Measurements from ENCODE around the gene LRMDA.

Gene LRMDA

GRCh38 chr10:75492173-75492925 lies 60.9 kb downstream of the LRMDA start:
- no peaks in the 10 kb centered on the region for H3K9me3 ChIP-seq (ENCODE audit: control insufficient read depth, insufficient read depth, low read length)
- no CpG with 5 or more reads among the region's 3 CpGs for WGBS (ENCODE audit: insufficient coverage, insufficient read length)
- 0 out of 2 replicates have a peak, but pooled peaks cover 1% of the 10 kb centered on the region for H3K27me3 ChIP-seq (ENCODE audit: control insufficient read depth, insufficient read depth, low read length)
- no peak for DNase-seq (ENCODE audit: low read depth, low spot score)
- no peak overlapping the region for H3K4me3 ChIP-seq (ENCODE audit: low read length)
- H3K36me3 ChIP-seq (ENCODE audit: control insufficient read depth, insufficient read depth, low read length) = no peaks in the 10 kb centered on the region
- no peaks in the 10 kb centered on the region for H3K4me1 ChIP-seq (ENCODE audit: control insufficient read depth, insufficient read depth, low read length)
- H3K27ac ChIP-seq (ENCODE audit: low read length) = no peak overlapping the region

- Histone ChIP-seq H3K4me3 (ENCODE audit: low read length) (no peak overlapping the region), H3K27ac (ENCODE audit: low read length) (no peak overlapping the region), H3K9me3 (ENCODE audit: control insufficient read depth, insufficient read depth, low read length) (no peaks in the 10 kb centered on the region), H3K27me3 (ENCODE audit: control insufficient read depth, insufficient read depth, low read length) (0 out of 2 replicates have a peak, but pooled peaks cover 1% of the 10 kb centered on the region), H3K36me3 (ENCODE audit: control insufficient read depth, insufficient read depth, low read length) (no peaks in the 10 kb centered on the region), H3K4me1 (ENCODE audit: control insufficient read depth, insufficient read depth, low read length) (no peaks in the 10 kb centered on the region)
- WGBS (ENCODE audit: insufficient coverage, insufficient read length) = no CpG with 5 or more reads among the region's 3 CpGs
- DNase-seq (ENCODE audit: low read depth, low spot score) = no peak
These were observed 62.0 kb downstream of the LRMDA start for GRCh38 chr10:75493464-75493863.

DNA sequence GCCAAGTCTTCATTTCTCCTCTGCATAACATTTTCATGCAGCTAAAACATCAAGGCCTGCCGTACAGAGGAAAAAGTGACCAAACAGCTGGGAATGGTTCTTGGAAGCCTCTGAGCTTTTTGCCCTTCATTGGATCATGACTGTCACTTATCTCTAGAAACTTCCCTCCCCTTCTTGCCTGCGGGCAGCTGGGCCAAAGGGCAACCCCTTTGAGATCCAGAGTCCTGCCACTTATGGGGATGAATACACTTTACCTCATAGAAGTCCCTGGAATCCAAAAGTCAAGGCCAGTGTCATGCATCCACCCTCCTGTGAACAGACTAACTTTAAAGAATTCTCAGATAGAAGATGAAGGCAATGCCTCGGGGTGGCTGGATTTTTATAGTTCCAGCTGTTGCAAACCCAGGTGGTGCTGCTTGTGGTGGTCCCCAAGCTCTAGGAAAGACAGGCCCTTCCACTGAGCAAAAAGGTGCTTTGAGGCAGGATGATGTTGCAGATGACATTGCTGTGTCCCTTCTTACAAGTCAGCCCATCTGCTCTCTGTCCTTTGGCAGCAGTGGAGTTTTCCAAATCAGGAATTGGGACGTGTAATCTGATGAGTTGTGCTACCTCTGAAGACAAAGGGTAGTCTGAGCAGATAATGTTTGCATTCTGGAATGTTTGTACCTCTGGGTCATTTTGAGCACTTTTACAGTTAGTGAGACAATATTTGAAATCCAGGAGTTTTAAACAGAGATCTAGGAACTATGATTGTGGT lies 64.2 kb downstream of the LRMDA start:
- H3K27me3 ChIP-seq (ENCODE audit: control insufficient read depth, insufficient read depth, low read length) = 0 out of 2 replicates have a peak, but pooled peaks cover 1% of the 10 kb centered on the region
- H3K27ac ChIP-seq (ENCODE audit: low read length) = no peak overlapping the region
- no CpG with 5 or more reads among the region's 4 CpGs for WGBS (ENCODE audit: insufficient coverage, insufficient read length)
- no peaks in the 10 kb centered on the region for H3K4me1 ChIP-seq (ENCODE audit: control insufficient read depth, insufficient read depth, low read length)
- H3K4me3 ChIP-seq (ENCODE audit: low read length) = no peak overlapping the region
- no peak for DNase-seq (ENCODE audit: low read depth, low spot score)
- H3K9me3 ChIP-seq (ENCODE audit: control insufficient read depth, insufficient read depth, low read length) = no peaks in the 10 kb centered on the region
- no peaks in the 10 kb centered on the region for H3K36me3 ChIP-seq (ENCODE audit: control insufficient read depth, insufficient read depth, low read length)

- no peaks in the 10 kb centered on the region for H3K36me3 ChIP-seq (ENCODE audit: control insufficient read depth, insufficient read depth, low read length)
- no peak overlapping the region for H3K27ac ChIP-seq (ENCODE audit: low read length)
- 0 out of 2 replicates have a peak, but pooled peaks cover 1% of the 10 kb centered on the region for H3K27me3 ChIP-seq (ENCODE audit: control insufficient read depth, insufficient read depth, low read length)
- no CpG with 5 or more reads among the region's 1 CpG for WGBS (ENCODE audit: insufficient coverage, insufficient read length)
- no peak overlapping the region for H3K4me3 ChIP-seq (ENCODE audit: low read length)
- H3K9me3 ChIP-seq (ENCODE audit: control insufficient read depth, insufficient read depth, low read length) = no peaks in the 10 kb centered on the region
- no peak for DNase-seq (ENCODE audit: low read depth, low spot score)
- H3K4me1 ChIP-seq (ENCODE audit: control insufficient read depth, insufficient read depth, low read length) = no peaks in the 10 kb centered on the region
These were observed 64.8 kb downstream of the LRMDA start for GRCh38 chr10:75496191-75496567.

GRCh38 chr10:75497997-75498883 lies 66.8 kb downstream of the LRMDA start:
- Histone ChIP-seq H3K27me3 (ENCODE audit: control insufficient read depth, insufficient read depth, low read length) (0 out of 2 replicates have a peak, but pooled peaks cover 1% of the 10 kb centered on the region), H3K4me3 (ENCODE audit: low read length) (no peak overlapping the region), H3K4me1 (ENCODE audit: control insufficient read depth, insufficient read depth, low read length) (no peaks in the 10 kb centered on the region), H3K36me3 (ENCODE audit: control insufficient read depth, insufficient read depth, low read length) (no peaks in the 10 kb centered on the region), H3K27ac (ENCODE audit: low read length) (no peak overlapping the region), H3K9me3 (ENCODE audit: control insufficient read depth, insufficient read depth, low read length) (no peaks in the 10 kb centered on the region)
- WGBS (ENCODE audit: insufficient coverage, insufficient read length) = 100% methylated on average over 1 of the region's 15 CpGs
- DNase-seq (ENCODE audit: low read depth, low spot score) = no peak

DNA sequence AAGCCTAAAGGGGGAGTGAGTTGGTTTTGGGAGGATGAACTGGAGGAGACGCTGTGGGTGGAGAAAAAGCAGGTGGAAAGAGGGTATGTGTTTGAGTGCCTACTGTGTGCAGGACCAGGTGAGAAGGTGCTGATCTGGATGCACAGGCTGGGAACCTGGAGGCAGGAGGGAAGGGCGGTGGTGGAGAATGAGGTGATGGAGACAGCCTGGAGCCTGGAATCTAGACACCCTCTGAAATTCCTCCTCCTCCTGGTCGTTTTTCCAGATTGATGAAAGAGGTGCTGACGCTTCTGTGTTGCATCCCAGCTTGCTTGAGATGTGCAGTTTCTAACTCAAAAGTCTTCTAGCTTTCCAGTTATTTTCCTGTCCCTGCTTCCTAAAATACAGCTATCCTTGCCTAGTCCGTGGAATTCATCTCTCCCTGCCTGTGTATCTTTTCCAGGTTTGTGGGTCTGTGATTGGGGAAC lies 67.5 kb downstream of the LRMDA start:
- no peak overlapping the region for H3K4me3 ChIP-seq (ENCODE audit: low read length)
- WGBS (ENCODE audit: insufficient coverage, insufficient read length) = no CpG with 5 or more reads among the region's 5 CpGs
- no peak for DNase-seq (ENCODE audit: low read depth, low spot score)
- no peaks in the 10 kb centered on the region for H3K36me3 ChIP-seq (ENCODE audit: control insufficient read depth, insufficient read depth, low read length)
- 0 out of 2 replicates have a peak, but pooled peaks cover 1% of the 10 kb centered on the region for H3K27me3 ChIP-seq (ENCODE audit: control insufficient read depth, insufficient read depth, low read length)
- no peak overlapping the region for H3K27ac ChIP-seq (ENCODE audit: low read length)
- H3K9me3 ChIP-seq (ENCODE audit: control insufficient read depth, insufficient read depth, low read length) = no peaks in the 10 kb centered on the region
- no peaks in the 10 kb centered on the region for H3K4me1 ChIP-seq (ENCODE audit: control insufficient read depth, insufficient read depth, low read length)

DNA sequence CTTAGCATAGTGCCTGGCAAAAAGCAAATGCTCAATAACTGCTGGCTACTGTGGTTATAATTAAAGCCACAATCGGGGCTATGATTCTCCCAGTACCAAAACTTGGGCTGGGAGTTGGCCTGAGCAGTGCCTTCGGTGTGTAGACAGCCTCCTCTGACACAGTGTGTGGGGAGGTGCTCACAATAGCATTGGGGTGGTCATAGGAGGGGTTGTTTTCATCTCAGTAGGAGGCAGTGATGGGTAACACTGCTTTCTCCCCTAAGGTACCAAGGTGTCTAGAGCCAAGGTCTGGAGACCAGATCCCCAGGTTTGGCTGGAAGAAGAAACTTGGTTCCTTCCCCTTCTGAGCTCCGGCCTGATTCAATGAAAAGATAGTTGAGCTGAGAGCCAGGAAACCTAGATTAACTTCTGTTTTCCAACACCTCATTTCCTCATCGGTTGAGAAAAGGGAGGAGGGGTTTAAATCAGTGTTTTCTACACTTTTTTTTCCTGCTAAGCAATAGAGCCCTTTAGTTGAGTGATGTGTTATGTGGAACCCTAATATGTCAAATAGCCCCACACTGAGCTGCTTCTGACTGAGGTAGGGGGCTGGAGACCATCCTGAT lies 68.2 kb downstream of the LRMDA start:
- Histone ChIP-seq H3K9me3 (ENCODE audit: control insufficient read depth, insufficient read depth, low read length) (no peaks in the 10 kb centered on the region), H3K27me3 (ENCODE audit: control insufficient read depth, insufficient read depth, low read length) (0 out of 2 replicates have a peak, but pooled peaks cover 1% of the 10 kb centered on the region), H3K27ac (ENCODE audit: low read length) (no peak overlapping the region), H3K36me3 (ENCODE audit: control insufficient read depth, insufficient read depth, low read length) (no peaks in the 10 kb centered on the region), H3K4me3 (ENCODE audit: low read length) (no peak overlapping the region), H3K4me1 (ENCODE audit: control insufficient read depth, insufficient read depth, low read length) (no peaks in the 10 kb centered on the region)
- WGBS (ENCODE audit: insufficient coverage, insufficient read length) = no CpG with 5 or more reads among the region's 4 CpGs
- no peak for DNase-seq (ENCODE audit: low read depth, low spot score)

- no peak overlapping the region for H3K4me3 ChIP-seq (ENCODE audit: low read length)
These were observed 71.0 kb downstream of the LRMDA start for GRCh38 chr10:75502389-75502788.

GRCh38 chr10:75502838-75503237 lies 71.4 kb downstream of the LRMDA start:
- H3K36me3 ChIP-seq (ENCODE audit: control insufficient read depth, insufficient read depth, low read length) = no peaks in the 10 kb centered on the region
- H3K4me3 ChIP-seq (ENCODE audit: low read length) = no peak overlapping the region
- no peaks in the 10 kb centered on the region for H3K27me3 ChIP-seq (ENCODE audit: control insufficient read depth, insufficient read depth, low read length)
- no peaks in the 10 kb centered on the region for H3K9me3 ChIP-seq (ENCODE audit: control insufficient read depth, insufficient read depth, low read length)
- H3K4me1 ChIP-seq (ENCODE audit: control insufficient read depth, insufficient read depth, low read length) = no peaks in the 10 kb centered on the region
- DNase-seq (ENCODE audit: low read depth, low spot score) = no peak
- H3K27ac ChIP-seq (ENCODE audit: low read length) = no peak overlapping the region

More at GRCh38 chr10:75502389-75502788, 71.0 kb downstream of the LRMDA start:
- no peaks in the 10 kb centered on the region for H3K27me3 ChIP-seq (ENCODE audit: control insufficient read depth, insufficient read depth, low read length)
- H3K4me1 ChIP-seq (ENCODE audit: control insufficient read depth, insufficient read depth, low read length) = no peaks in the 10 kb centered on the region
- no CpG with 5 or more reads among the region's 3 CpGs for WGBS (ENCODE audit: insufficient coverage, insufficient read length)
- H3K36me3 ChIP-seq (ENCODE audit: control insufficient read depth, insufficient read depth, low read length) = no peaks in the 10 kb centered on the region
- DNase-seq (ENCODE audit: low read depth, low spot score) = no peak
- no peaks in the 10 kb centered on the region for H3K9me3 ChIP-seq (ENCODE audit: control insufficient read depth, insufficient read depth, low read length)
- H3K27ac ChIP-seq (ENCODE audit: low read length) = no peak overlapping the region

GRCh38 chr10:75505293-75505692 lies 73.9 kb downstream of the LRMDA start:
- WGBS (ENCODE audit: insufficient coverage, insufficient read length) = no CpG with 5 or more reads among the region's 1 CpG
- Histone ChIP-seq H3K27me3 (ENCODE audit: control insufficient read depth, insufficient read depth, low read length) (no peaks in the 10 kb centered on the region), H3K36me3 (ENCODE audit: control insufficient read depth, insufficient read depth, low read length) (no peaks in the 10 kb centered on the region), H3K9me3 (ENCODE audit: control insufficient read depth, insufficient read depth, low read length) (no peaks in the 10 kb centered on the region), H3K4me1 (ENCODE audit: control insufficient read depth, insufficient read depth, low read length) (no peaks in the 10 kb centered on the region), H3K4me3 (ENCODE audit: low read length) (no peak overlapping the region), H3K27ac (ENCODE audit: low read length) (no peak overlapping the region)
- no peak for DNase-seq (ENCODE audit: low read depth, low spot score)

Measured in iPS DF 6.9 (cell line).